Liver (tissue), 3 donors: ENCODE data around the gene DNAJC27.

ENCODE experiments used
- CTCF ChIP-seq: fragments of 150-350 bp; IDR thresholded peaks from 2 replicates; pipeline ENCODE4 v1.5.1; 2017; ENCODE audit warnings: improper control_type of control experiment, low read depth, low read length; ENCODE audit not compliant: missing input control
- GABPA ChIP-seq, 2 donors: IDR thresholded peaks in 1 of 2; conservative IDR thresholded peaks in 1 of 2; 2 replicates each; pipeline ENCODE4 v1.6.1; 2016; ENCODE audit warnings: antibody characterized with exemption in 2 of 2, mild to moderate bottlenecking in 1 of 2, moderate library complexity in 1 of 2
- RAD21 ChIP-seq, 2 donors: IDR thresholded peaks; 2 replicates each; pipeline ENCODE4 v1.6.1; 2016; ENCODE audit warnings: antibody characterized with exemption in 2 of 2, mild to moderate bottlenecking in 2 of 2
- REST ChIP-seq: IDR thresholded peaks from 2 replicates; pipeline ENCODE4 v1.6.1; 2016; ENCODE audit warnings: antibody characterized with exemption, mild to moderate bottlenecking
- TAF1 ChIP-seq: conservative IDR thresholded peaks from 2 replicates; pipeline ENCODE4 v1.6.1; 2016; ENCODE audit warnings: antibody characterized with exemption, mild to moderate bottlenecking
- donor health status: healthy.
- donor health status: healthy.

- TF ChIP-seq CTCF (no peak), TAF1 (no peak), RAD21 (IDR thresholded peaks at IDR 0.05) (no peak), GABPA (IDR thresholded peaks at IDR 0.05 in 1 of 2, conservative IDR thresholded peaks at IDR 0.05 in 1 of 2) (no peak), REST (no peak)
These were observed 48.6 kb downstream of the DNAJC27 start for GRCh38 chr2:24923106-24923505.
